DND-41 (cell line): ENCODE measurements around the gene HP.
"Not testable (repeated sequence)": the region's sequence is repeated elsewhere in the genome, so short reads cannot be mapped to it uniquely, and the experiment has no call there.

Source experiments
- ATAC-seq: fragments of 200-7000 bp; cut with Tn5 transposase; 3 replicates; pipeline ENCODE4 v1.9.1; 2021; ENCODE audit warnings: low read depth; ENCODE audit not compliant: insufficient read depth
- DNase-seq: peaks from one replicate; pipeline ENCODE4 v3.0.0-alpha.2; 2020
- H2AFZ ChIP-seq: 2 replicates; pipeline ENCODE4 v1.6.0; 2012; ENCODE audit warnings: low read depth, low read length
- H3K27ac ChIP-seq: 2 replicates; pipeline ENCODE4 v1.5.1; 2012; ENCODE audit warnings: low read length, inconsistent platforms
- H3K27me3 ChIP-seq: fragments of 200-600 bp; sonication (generic); 2 replicates; pipeline ENCODE4 v1.6.0; 2012; ENCODE audit warnings: low read length, mild to moderate bottlenecking, inconsistent platforms; ENCODE audit not compliant: insufficient read depth, poor library complexity
- H3K36me3 ChIP-seq: 2 replicates; pipeline ENCODE4 v1.5.1; 2012; ENCODE audit warnings: low read length, inconsistent platforms; ENCODE audit not compliant: insufficient read depth
- H3K4me1 ChIP-seq: 2 replicates; pipeline ENCODE4 v1.5.1; 2012; ENCODE audit warnings: mild to moderate bottlenecking, low read length; ENCODE audit not compliant: insufficient read depth
- H3K4me2 ChIP-seq: 2 replicates; pipeline ENCODE4 v1.6.0; 2012; ENCODE audit warnings: mild to moderate bottlenecking, moderate library complexity, low read length, inconsistent platforms; ENCODE audit not compliant: insufficient read depth
- H3K4me3 ChIP-seq, 2 experiments: fragments of 200-600 bp in 1 of 2; shearing (Covaris generic) in 1 of 2; 2 replicates each; pipeline ENCODE4 v1.5.1; 2012 to 2016; ENCODE audit warnings: inconsistent platforms in 2 of 2, low read length in 2 of 2, mild to moderate bottlenecking in 2 of 2, low read depth in 1 of 2, moderate library complexity in 1 of 2
- H3K79me2 ChIP-seq: 2 replicates; pipeline ENCODE4 v1.6.0; 2012; ENCODE audit warnings: low read length, inconsistent platforms; ENCODE audit not compliant: insufficient read depth
- H3K9ac ChIP-seq: 2 replicates; pipeline ENCODE4 v1.6.0; 2012; ENCODE audit warnings: low read depth, mild to moderate bottlenecking, inconsistent platforms, low read length, moderate library complexity
- H3K9me3 ChIP-seq: 2 replicates; pipeline ENCODE4 v1.5.1; 2012; ENCODE audit warnings: low read length, moderate library complexity, mild to moderate bottlenecking, inconsistent platforms; ENCODE audit not compliant: insufficient read depth, severe bottlenecking
- H4K20me1 ChIP-seq: 2 replicates; pipeline ENCODE4 v1.6.0; 2012; ENCODE audit warnings: low read length; ENCODE audit not compliant: insufficient read depth
- CTCF ChIP-seq: IDR thresholded peaks from 2 replicates; pipeline ENCODE4 v1.5.1; 2012; ENCODE audit warnings: borderline replicate concordance, low read length, moderate library complexity, mild to moderate bottlenecking; ENCODE audit not compliant: poor library complexity, severe bottlenecking; ENCODE audit errors: extremely low read depth
- EZH2 ChIP-seq: IDR thresholded peaks from 3 replicates; pipeline ENCODE4 v1.6.1; 2012; ENCODE audit warnings: borderline replicate concordance, low read depth, mild to moderate bottlenecking, moderate library complexity, low read length, inconsistent platforms; ENCODE audit not compliant: severe bottlenecking

HP gene

GRCh38 chr16:72054254-72054847, at the start of gene HP:
Gene HP, plus strand, starts transcription at chr16:72054505. Its CDS starts 148 bp downstream, at chr16:72054653.
- not testable (repeated sequence) for H3K27me3 ChIP-seq, H4K20me1 ChIP-seq, ATAC-seq, H3K4me1 ChIP-seq, H3K27ac ChIP-seq, H3K9me3 ChIP-seq, H2AFZ ChIP-seq, H3K9ac ChIP-seq, H3K36me3 ChIP-seq, H3K4me3 ChIP-seq, H3K4me2 ChIP-seq, H3K79me2 ChIP-seq, DNase-seq

DNA sequence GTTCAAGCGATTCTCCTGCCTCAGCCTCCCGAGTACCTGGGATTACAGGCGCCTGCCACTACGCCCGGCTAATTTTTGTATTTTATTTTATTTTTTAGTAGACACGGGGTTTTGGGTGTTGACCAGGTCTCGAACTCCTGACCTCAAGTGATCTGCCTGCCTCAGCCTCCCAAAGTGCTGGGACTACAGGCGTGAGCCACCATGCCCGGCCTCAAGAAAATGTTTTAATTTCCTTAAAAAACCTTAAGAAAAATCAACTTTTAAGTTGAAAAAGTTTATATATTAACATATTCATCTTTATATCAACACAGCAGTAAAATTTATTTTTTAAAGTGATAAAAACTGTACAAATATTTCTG, 46.3 kb upstream of the HP start:
- not testable (repeated sequence) for ATAC-seq, H3K9me3 ChIP-seq, DNase-seq, H4K20me1 ChIP-seq, H3K27me3 ChIP-seq
- Histone ChIP-seq H3K79me2 (peaks cover 21% of the 10 kb centered on the region), H3K4me3 (peak overlapping the region in 1 of 2 experiments; percentile 99; a peak in 2 of 4 replicates), H3K36me3 (peaks cover 14% of the 10 kb centered on the region; the same call in 1 of the 2 replicates), H3K4me1 (peaks cover 16% of the 10 kb centered on the region), H3K27ac (peak overlapping the region; percentile 63), H3K9ac (peak overlapping the region; percentile 54), H3K4me2 (peak overlapping the region; percentile 91), H2AFZ (peak overlapping the region; percentile 66)

DNA sequence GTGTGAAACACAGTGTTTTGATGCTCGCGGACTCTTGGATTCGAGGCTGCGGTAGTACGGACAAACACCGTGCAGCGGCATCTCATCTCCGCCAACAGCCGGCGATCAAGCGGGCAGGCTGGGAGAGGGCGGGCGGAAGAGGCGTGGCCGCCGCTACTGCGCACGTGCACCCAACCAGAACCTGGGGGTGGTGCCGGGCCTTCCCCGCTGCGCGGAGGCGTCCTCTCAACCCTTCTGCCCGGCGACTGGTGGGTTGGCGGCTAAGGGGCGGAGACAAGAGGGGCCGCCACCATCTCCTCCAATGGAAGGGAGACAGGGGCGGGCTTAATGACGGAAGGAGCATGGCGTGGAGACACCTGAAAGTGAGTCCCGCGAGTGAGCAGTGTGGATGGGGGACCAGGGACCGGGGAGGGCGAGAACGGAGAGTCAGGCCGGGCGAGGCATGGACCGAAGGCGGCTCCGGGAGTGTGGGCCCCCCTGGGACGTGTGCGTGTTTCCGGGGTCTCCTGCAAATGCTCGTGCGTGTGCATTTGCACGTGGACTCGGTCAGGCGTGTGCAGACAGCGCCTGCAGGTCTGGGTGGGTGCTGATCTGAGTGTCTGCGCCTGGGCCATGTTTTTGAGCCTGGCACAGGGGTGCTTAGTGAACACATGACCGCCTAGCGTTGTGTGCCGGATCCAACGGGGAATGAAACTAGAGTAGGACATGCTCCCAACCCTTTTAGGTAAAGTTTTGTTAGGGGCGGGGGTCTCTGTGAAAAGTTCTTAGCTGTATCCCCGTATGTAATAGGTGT, 45.7 kb upstream of the HP start, which contains the start of gene DHODH:
DHODH (plus strand) TSS at position 321 of the 793 bp plus-strand sequence; CDS start at position 342, 21 bp downstream.
- Histone ChIP-seq H2AFZ (peak within 1 kb of the TSS; percentile 100), H3K79me2 (peaks cover 21% of the 10 kb centered on the region), H3K9me3 (no peaks in the 10 kb centered on the region), H3K27me3 (no peaks in the 10 kb centered on the region), H4K20me1 (no peaks in the 10 kb centered on the region), H3K4me3 (peak within 1 kb of the TSS; percentile 76 to 99), H3K4me2 (peak within 1 kb of the TSS; percentile 91), H3K27ac (peak within 1 kb of the TSS; percentile 83), H3K4me1 (peaks cover 16% of the 10 kb centered on the region), H3K9ac (peak within 1 kb of the TSS; percentile 75), H3K36me3 (peaks cover 20% of the 10 kb centered on the region; the same call in 1 of the 2 replicates)
- TF ChIP-seq EZH2 (no peak), CTCF (peak; percentile 24)
- ATAC-seq (peak; percentile 98), DNase-seq (peak; percentile 99)

DNA sequence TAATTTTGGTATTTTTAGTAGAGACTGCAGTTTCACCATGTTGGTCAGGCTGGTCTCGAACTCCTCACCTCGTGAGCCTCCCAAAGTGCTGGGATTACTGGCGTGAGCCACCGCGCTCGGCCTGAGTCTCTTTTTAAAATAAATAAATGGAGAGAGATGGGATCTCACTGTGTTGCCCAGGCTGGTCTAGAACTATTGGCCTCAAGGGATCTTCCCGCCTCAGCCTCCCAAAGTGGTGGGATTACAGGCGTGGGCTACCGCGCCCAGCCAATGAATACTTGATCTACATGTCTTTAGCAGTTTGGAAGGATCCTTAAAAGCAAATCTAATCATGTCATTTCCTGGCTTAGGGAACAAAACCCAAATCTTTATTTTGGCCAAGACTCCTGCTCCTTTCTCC, 44.5 kb upstream of the HP start:
- Histone ChIP-seq H3K36me3 (peaks cover 30% of the 10 kb centered on the region; the same call in 1 of the 2 replicates), H3K27me3 (no peaks in the 10 kb centered on the region), H3K9me3 (no peaks in the 10 kb centered on the region), H2AFZ (no peak overlapping the region), H4K20me1 (no peaks in the 10 kb centered on the region), H3K4me2 (peak overlapping the region; percentile 91; the same call in 1 of the 2 replicates), H3K27ac (no peak overlapping the region), H3K4me1 (peaks cover 16% of the 10 kb centered on the region), H3K79me2 (peaks cover 21% of the 10 kb centered on the region), H3K9ac (peak overlapping the region; percentile 75; the same call in 1 of the 2 replicates), H3K4me3 (peak overlapping the region in 1 of 2 experiments; percentile 46; a peak in 3 of 4 replicates)
- TF ChIP-seq EZH2 (no peak), CTCF (no peak)
- ATAC-seq (no peak), DNase-seq (no peak)
